ENCODE results near the gene SLC7A6. TPM values are rescaled to one million over a fixed set of nuclear protein-coding genes. Genes with fewer than 3 reads are reported as not detected.

The SLC7A6 gene
- total and polyA plus RNA-seq, 2 experiments from 2014 or later = 20.5 to 29.7 TPM

DNA sequence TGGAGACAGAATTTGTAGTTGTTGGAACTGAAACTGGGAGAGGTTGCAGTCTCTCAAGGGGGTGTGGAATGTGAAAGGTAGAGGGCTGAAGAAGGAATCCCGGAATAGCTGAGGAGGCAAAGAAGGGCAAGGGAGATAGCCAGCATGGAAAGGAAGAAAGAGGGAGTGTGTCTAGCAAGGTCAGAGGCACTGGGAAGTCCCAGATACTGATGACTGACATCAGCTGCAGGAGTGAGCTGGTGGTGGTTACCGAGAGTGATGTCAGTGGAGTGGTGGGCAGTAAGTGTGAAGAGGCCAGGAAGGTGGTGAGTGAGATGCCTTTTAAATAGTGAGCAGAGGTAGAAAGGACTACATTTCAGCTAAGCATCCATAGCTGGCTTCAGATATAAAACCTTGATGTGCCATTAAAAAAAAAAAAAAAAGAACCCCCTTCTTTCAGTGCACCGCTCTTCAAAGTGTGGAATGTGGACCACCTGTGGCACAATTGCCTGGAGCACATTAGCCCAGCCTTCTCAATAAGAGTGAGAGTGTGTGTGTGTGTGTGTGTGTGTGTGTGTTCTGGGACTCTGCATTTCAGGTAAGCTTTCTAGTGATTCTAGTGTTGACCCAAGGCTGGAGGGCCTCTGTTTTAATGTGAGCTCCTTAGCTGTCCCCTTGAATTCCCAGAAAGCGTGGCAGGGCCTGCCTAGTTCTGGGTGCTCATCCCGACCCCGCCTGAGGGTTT, 55.0 kb downstream of the SLC7A6 start:
- DNase-seq (ENCODE audit: low spot score) = no peak
- H3K36me3 ChIP-seq (replicated peaks; ENCODE audit: insufficient read depth, low read depth) = no peaks in the 10 kb centered on the region
- H3K4me2 ChIP-seq = no peak overlapping the region
- H3K4me3 ChIP-seq = no peak overlapping the region
- no peaks in the 10 kb centered on the region for H3K27me3 ChIP-seq
- H3K9me2 ChIP-seq (replicated peaks; ENCODE audit: insufficient read depth) = no peaks in the 10 kb centered on the region
- H3K4me1 ChIP-seq (ENCODE audit: insufficient read depth) = no peaks in the 10 kb centered on the region
- no peak overlapping the region for H2AFZ ChIP-seq
- no peaks in the 10 kb centered on the region for H4K20me1 ChIP-seq (ENCODE audit: insufficient read depth, poor library complexity, severe bottlenecking)
- peaks cover 6% of the 10 kb centered on the region for H3K79me2 ChIP-seq
- no peak overlapping the region for H3K27ac ChIP-seq
- WGBS (ENCODE audit: low lambda C conversion rate, missing lambda C conversion rate) = 97% methylated on average over 6 of the region's 6 CpGs
- H3K9me3 ChIP-seq (ENCODE audit: low read depth) = no peaks in the 10 kb centered on the region
- no peak for TF ChIP-seq EZH2 (IDR thresholded peaks at IDR 0.05; ENCODE audit: borderline replicate concordance)
- TF ChIP-seq, protein P1, sequence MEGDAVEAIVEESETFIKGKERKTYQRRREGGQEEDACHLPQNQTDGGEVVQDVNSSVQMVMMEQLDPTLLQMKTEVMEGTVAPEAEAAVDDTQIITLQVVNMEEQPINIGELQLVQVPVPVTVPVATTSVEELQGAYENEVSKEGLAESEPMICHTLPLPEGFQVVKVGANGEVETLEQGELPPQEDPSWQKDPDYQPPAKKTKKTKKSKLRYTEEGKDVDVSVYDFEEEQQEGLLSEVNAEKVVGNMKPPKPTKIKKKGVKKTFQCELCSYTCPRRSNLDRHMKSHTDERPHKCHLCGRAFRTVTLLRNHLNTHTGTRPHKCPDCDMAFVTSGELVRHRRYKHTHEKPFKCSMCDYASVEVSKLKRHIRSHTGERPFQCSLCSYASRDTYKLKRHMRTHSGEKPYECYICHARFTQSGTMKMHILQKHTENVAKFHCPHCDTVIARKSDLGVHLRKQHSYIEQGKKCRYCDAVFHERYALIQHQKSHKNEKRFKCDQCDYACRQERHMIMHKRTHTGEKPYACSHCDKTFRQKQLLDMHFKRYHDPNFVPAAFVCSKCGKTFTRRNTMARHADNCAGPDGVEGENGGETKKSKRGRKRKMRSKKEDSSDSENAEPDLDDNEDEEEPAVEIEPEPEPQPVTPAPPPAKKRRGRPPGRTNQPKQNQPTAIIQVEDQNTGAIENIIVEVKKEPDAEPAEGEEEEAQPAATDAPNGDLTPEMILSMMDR (IDR thresholded peaks at IDR 0.05; ENCODE audit: poor library complexity) = no peak
- no peak for TF ChIP-seq EZH2phosphoT487 (IDR thresholded peaks at IDR 0.05; ENCODE audit: low read depth, severe bottlenecking, unreplicated experiment)

DNA sequence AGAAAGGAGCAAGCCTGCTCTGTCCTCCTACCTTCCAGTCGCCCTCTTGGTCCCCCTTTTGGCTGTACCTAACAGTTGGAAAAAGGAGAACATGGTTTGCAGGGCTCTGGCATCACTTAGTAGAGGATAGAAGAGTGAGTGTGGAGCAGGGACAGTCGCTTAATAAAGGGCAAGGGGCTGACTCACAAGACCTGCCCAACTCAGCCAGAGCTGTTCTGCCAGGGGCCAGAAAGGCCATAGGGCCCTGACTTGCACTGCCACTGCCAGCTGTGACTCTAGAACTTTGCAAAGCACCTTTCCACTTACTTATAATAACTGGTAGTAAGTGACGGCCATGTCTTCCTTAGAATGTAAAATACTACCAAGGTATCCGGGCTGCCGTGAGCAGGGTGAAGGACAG, 60.0 kb downstream of the SLC7A6 start:
- 93% methylated on average over 5 of the region's 5 CpGs for WGBS (ENCODE audit: low lambda C conversion rate, missing lambda C conversion rate)
- Histone ChIP-seq H3K4me2 (no peak overlapping the region), H2AFZ (no peak overlapping the region), H3K9me3 (ENCODE audit: low read depth) (no peaks in the 10 kb centered on the region), H3K79me2 (no peaks in the 10 kb centered on the region), H3K4me1 (ENCODE audit: insufficient read depth) (peaks cover 13% of the 10 kb centered on the region), H3K9me2 (replicated peaks; ENCODE audit: insufficient read depth) (no peaks in the 10 kb centered on the region), H3K36me3 (replicated peaks; ENCODE audit: insufficient read depth, low read depth) (no peaks in the 10 kb centered on the region), H3K27me3 (no peaks in the 10 kb centered on the region), H3K27ac (no peak overlapping the region), H3K4me3 (no peak overlapping the region), H4K20me1 (ENCODE audit: insufficient read depth, poor library complexity, severe bottlenecking) (no peaks in the 10 kb centered on the region)
- TF ChIP-seq, protein P1 (IDR thresholded peaks at IDR 0.05; ENCODE audit: poor library complexity) = no peak
- TF ChIP-seq EZH2 (IDR thresholded peaks at IDR 0.05; ENCODE audit: borderline replicate concordance) = no peak
- no peak for TF ChIP-seq EZH2phosphoT487 (IDR thresholded peaks at IDR 0.05; ENCODE audit: low read depth, severe bottlenecking, unreplicated experiment)
- no peak for DNase-seq (ENCODE audit: low spot score)

DNA sequence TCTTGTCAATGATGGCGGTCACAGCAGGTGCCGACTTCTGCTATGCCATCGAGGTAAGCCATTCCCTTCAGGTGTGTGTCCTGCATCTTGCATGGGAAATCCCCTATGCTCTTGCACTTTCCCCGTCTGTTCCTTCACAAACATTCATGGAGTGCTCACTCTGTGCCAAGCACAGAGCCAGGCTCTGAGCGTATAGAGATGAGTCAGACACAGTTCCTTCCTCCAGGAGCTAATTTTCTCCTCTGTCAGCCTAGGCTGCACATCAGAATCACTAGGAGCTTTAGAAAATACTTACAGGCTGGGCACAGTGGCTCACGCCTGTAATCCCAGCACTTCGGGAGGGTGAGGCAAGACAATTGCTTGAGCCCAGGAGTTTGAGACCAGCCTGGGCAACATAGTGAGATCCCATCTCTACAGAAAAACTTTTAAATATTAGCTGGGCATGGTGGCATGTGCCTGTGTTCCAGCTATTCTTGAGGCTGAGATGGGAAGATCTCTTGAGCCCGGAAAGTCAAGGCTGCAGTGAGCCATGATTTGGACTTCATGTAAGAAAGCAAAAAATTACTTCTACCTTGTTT, 60.5 kb downstream of the SLC7A6 start:
- Histone ChIP-seq H3K27ac (no peak overlapping the region), H2AFZ (no peak overlapping the region), H4K20me1 (ENCODE audit: insufficient read depth, poor library complexity, severe bottlenecking) (no peaks in the 10 kb centered on the region), H3K9me2 (replicated peaks; ENCODE audit: insufficient read depth) (no peaks in the 10 kb centered on the region), H3K79me2 (no peaks in the 10 kb centered on the region), H3K4me1 (ENCODE audit: insufficient read depth) (peaks cover 13% of the 10 kb centered on the region), H3K4me2 (no peak overlapping the region), H3K36me3 (replicated peaks; ENCODE audit: insufficient read depth, low read depth) (no peaks in the 10 kb centered on the region), H3K9me3 (ENCODE audit: low read depth) (no peaks in the 10 kb centered on the region), H3K27me3 (no peaks in the 10 kb centered on the region), H3K4me3 (no peak overlapping the region)
- TF ChIP-seq EZH2phosphoT487 (IDR thresholded peaks at IDR 0.05; ENCODE audit: low read depth, severe bottlenecking, unreplicated experiment) (no peak), EZH2 (IDR thresholded peaks at IDR 0.05; ENCODE audit: borderline replicate concordance) (no peak)
- TF ChIP-seq, protein P1 (IDR thresholded peaks at IDR 0.05; ENCODE audit: poor library complexity) = no peak
- DNase-seq (ENCODE audit: low spot score) = no peak
- WGBS (ENCODE audit: low lambda C conversion rate, missing lambda C conversion rate) = 96% methylated on average over 8 of the region's 8 CpGs
